ENCODE data around the gene AIM2. TPM values are rescaled to one million over a fixed set of nuclear protein-coding genes. Genes with fewer than 3 reads are reported as not detected.

Gene AIM2
- total RNA-seq, 1 experiment from 2014 or later, result not detected

- Histone ChIP-seq H3K4me1 (replicated peaks) (peaks cover 16% of the 10 kb centered on the region), H3K27ac (no peak overlapping the region), H3K36me3 (no peaks in the 10 kb centered on the region), H3K27me3 (replicated peaks) (no peaks in the 10 kb centered on the region), H3K9me3 (replicated peaks) (no peaks in the 10 kb centered on the region), H3K4me3 (no peak overlapping the region)
- DNase-seq (ENCODE audit: low read depth in 1 of 2, low spot score in 2 of 2), result no peak
These were observed 14.0 kb upstream of the AIM2 start for GRCh38 chr1:159090286-159091179.

- Histone ChIP-seq H3K4me1 (replicated peaks) (peaks cover 16% of the 10 kb centered on the region), H3K36me3 (no peaks in the 10 kb centered on the region), H3K9me3 (replicated peaks) (no peaks in the 10 kb centered on the region), H3K27me3 (replicated peaks) (no peaks in the 10 kb centered on the region), H3K4me3 (no peak overlapping the region), H3K27ac (no peak overlapping the region)
- no peak for DNase-seq (ENCODE audit: low read depth in 1 of 2, low spot score in 2 of 2)
These were observed 12.7 kb upstream of the AIM2 start for GRCh38 chr1:159089184-159089791.

GRCh38 chr1:159088546-159089183 is 12.1 kb upstream of the AIM2 start:
- Histone ChIP-seq H3K4me1 (replicated peaks) (peaks cover 16% of the 10 kb centered on the region), H3K27ac (no peak overlapping the region), H3K27me3 (replicated peaks) (no peaks in the 10 kb centered on the region), H3K4me3 (no peak overlapping the region), H3K36me3 (no peaks in the 10 kb centered on the region), H3K9me3 (replicated peaks) (no peaks in the 10 kb centered on the region)
- no peak for DNase-seq (ENCODE audit: low read depth in 1 of 2, low spot score in 2 of 2)

GRCh38 chr1:159088050-159088449 is 11.5 kb upstream of the AIM2 start:
- Histone ChIP-seq H3K4me3 (no peak overlapping the region), H3K36me3 (no peaks in the 10 kb centered on the region), H3K27me3 (replicated peaks) (no peaks in the 10 kb centered on the region; the same call in 1 of the 2 replicates), H3K4me1 (replicated peaks) (peaks cover 16% of the 10 kb centered on the region), H3K9me3 (replicated peaks) (no peaks in the 10 kb centered on the region), H3K27ac (no peak overlapping the region)
- no peak for DNase-seq (ENCODE audit: low read depth in 1 of 2, low spot score in 2 of 2)

GRCh38 chr1:159084867-159085266 is 8.3 kb upstream of the AIM2 start:
- H3K9me3 ChIP-seq (replicated peaks), result no peaks in the 10 kb centered on the region
- DNase-seq (ENCODE audit: low read depth in 1 of 2, low spot score in 2 of 2), result no peak
- no peak overlapping the region for H3K4me3 ChIP-seq
- H3K27ac ChIP-seq, result no peak overlapping the region
- no peaks in the 10 kb centered on the region for H3K36me3 ChIP-seq
- peaks cover 10% of the 10 kb centered on the region; the same call in 1 of the 2 replicates for H3K27me3 ChIP-seq (replicated peaks)
- H3K4me1 ChIP-seq (replicated peaks), result 0 out of 2 replicates have a peak, but pooled peaks cover 3% of the 10 kb centered on the region

DNA sequence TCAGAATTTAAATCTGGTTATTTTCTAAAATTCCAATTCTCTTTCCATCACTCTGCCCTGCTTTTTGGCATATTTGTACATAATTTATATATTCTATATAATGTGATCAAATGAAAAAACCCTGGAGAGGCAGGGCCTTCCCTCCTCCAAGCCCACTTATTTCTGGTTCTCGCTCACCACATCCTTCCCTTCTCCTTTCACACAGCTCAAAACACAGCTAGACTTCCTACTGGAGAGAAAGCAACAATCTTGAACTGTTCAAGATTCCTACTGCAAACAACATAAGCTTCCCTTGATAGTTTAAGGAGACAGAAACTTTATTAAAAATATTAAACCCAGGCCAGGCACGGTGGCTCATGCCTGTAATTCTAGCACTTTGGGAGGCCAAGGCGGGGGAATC is 7.6 kb upstream of the AIM2 start:
- DNase-seq (ENCODE audit: low read depth in 1 of 2, low spot score in 2 of 2), result no peak
- Histone ChIP-seq H3K4me1 (replicated peaks) (0 out of 2 replicates have a peak, but pooled peaks cover 3% of the 10 kb centered on the region), H3K4me3 (no peak overlapping the region), H3K27ac (no peak overlapping the region), H3K27me3 (replicated peaks) (peaks cover 10% of the 10 kb centered on the region; the same call in 1 of the 2 replicates), H3K36me3 (no peaks in the 10 kb centered on the region), H3K9me3 (replicated peaks) (no peaks in the 10 kb centered on the region)

- H3K9me3 ChIP-seq (replicated peaks), result no peaks in the 10 kb centered on the region
- no peak overlapping the region for H3K27ac ChIP-seq
- H3K36me3 ChIP-seq, result no peaks in the 10 kb centered on the region
- H3K4me1 ChIP-seq (replicated peaks), result 0 out of 2 replicates have a peak, but pooled peaks cover 1% of the 10 kb centered on the region
- no peak overlapping the region for H3K4me3 ChIP-seq
- H3K27me3 ChIP-seq (replicated peaks), result peaks cover 13% of the 10 kb centered on the region
- no peak for DNase-seq (ENCODE audit: low read depth in 1 of 2, low spot score in 2 of 2)
These were observed 6.4 kb upstream of the AIM2 start for GRCh38 chr1:159083013-159083412.

DNA sequence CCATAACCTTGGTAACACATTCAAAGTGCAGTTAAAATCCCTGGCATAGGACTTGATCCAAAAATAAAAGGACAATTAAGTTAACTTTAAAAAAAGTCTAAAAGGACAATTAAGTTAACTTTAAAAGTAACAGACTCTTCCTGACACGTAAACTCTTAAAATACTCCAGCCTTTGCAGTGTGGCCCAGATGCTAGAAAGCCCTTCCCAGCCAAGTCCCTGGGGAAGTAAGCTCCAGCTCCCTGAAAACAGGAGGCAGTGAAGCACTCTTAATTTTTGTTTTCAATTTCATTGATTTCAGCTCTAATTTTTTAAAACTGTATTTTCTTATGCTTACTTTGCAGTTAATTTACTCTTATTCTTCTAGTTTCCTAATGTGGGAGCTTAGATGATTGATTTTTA is 5.1 kb upstream of the AIM2 start:
- H3K4me3 ChIP-seq, result no peak overlapping the region
- peaks cover 13% of the 10 kb centered on the region for H3K27me3 ChIP-seq (replicated peaks)
- H3K4me1 ChIP-seq (replicated peaks), result 0 out of 2 replicates have a peak, but pooled peaks cover 3% of the 10 kb centered on the region
- no peak for DNase-seq (ENCODE audit: low read depth in 1 of 2, low spot score in 2 of 2)
- H3K27ac ChIP-seq, result no peak overlapping the region
- H3K9me3 ChIP-seq (replicated peaks), result no peaks in the 10 kb centered on the region
- H3K36me3 ChIP-seq, result no peaks in the 10 kb centered on the region

- Histone ChIP-seq H3K4me3 (no peak overlapping the region), H3K4me1 (replicated peaks) (0 out of 2 replicates have a peak, but pooled peaks cover 3% of the 10 kb centered on the region), H3K9me3 (replicated peaks) (no peaks in the 10 kb centered on the region), H3K36me3 (no peaks in the 10 kb centered on the region), H3K27ac (no peak overlapping the region), H3K27me3 (replicated peaks) (peaks cover 13% of the 10 kb centered on the region)
- DNase-seq (ENCODE audit: low read depth in 1 of 2, low spot score in 2 of 2), result no peak
These were observed 3.0 kb upstream of the AIM2 start for GRCh38 chr1:159079525-159079924.

DNA sequence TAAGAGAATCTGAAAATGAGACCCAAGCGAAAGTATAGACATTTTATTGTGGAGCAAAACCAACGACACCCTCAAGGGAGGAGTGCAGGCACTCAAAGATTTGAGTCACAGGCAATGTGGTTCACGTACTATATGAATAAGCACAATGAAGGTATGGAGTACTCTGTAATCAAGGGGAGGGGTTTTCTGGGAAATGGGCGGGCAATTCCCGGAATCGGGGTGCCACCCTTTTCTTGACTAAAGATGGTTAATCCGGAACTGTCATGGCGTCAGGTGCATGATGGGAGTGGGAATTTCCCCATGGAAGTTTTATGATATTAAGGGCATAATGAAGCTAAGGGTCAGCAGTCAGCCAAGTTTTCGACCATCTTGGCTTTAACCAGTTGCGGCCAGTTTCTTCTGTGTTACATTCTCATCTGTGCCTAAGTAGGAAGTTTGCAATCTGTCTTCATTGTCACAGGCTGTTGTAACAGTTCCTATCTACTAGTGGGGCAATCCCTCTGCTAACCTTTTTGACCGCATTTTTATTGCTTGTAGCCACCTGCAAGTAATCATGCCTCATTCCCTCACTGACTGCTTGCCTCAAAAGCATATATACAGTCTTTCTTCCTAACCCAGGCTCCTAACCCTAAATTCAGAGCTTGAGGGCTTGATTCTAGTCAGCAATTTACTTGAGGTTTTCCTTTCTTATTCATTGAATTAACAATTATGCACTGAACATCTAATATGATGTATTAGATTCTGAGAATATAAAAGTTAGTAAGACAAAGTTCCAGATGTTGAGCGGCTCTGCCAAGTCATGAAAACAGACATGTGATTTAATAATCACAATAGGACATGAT is 775 bp upstream of the AIM2 start:
- no peaks in the 10 kb centered on the region for H3K36me3 ChIP-seq
- DNase-seq (ENCODE audit: low read depth in 1 of 2, low spot score in 2 of 2), result no peak
- 0 out of 2 replicates have a peak, but pooled peaks cover 3% of the 10 kb centered on the region for H3K4me1 ChIP-seq (replicated peaks)
- peaks cover 13% of the 10 kb centered on the region for H3K27me3 ChIP-seq (replicated peaks)
- H3K9me3 ChIP-seq (replicated peaks), result no peaks in the 10 kb centered on the region
- H3K4me3 ChIP-seq, result no peak overlapping the region
- H3K27ac ChIP-seq, result no peak overlapping the region

DNA sequence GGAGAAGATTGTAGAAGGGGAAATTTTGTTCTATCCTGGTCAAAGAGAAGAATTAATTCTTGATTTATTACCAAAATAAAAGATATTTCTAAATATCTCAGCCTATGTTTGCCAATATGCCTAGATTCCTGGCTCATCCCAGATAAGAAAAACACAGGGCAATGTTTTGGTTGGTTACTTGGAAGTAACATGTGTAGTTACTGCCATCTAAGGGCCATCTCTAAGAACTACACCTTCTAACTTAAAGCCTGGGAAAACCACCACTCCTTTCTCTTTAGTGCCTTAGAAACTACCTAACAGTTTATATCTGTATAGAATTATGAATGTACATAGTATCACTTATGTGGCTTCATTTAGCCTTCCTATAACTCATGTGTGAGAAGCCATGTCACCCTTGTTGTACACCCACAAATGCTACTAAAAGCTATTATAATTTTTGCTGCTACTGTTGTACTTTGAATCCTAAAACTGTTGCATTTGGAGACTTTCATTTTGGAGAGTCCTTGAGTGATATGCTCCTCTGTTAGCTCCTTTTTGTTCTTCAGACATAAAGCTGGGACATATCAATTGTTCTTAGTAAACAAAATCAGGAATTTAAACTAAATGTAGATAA is 4.5 kb downstream of the AIM2 start:
- peak in 1 of 2 experiments; percentile 22 for DNase-seq (ENCODE audit: low read depth in 1 of 2, low spot score in 2 of 2)
- Histone ChIP-seq H3K4me1 (replicated peaks) (0 out of 2 replicates have a peak, but pooled peaks cover 3% of the 10 kb centered on the region), H3K4me3 (no peak overlapping the region), H3K27ac (no peak overlapping the region), H3K36me3 (no peaks in the 10 kb centered on the region), H3K9me3 (replicated peaks) (no peaks in the 10 kb centered on the region), H3K27me3 (replicated peaks) (no peaks in the 10 kb centered on the region)

DNA sequence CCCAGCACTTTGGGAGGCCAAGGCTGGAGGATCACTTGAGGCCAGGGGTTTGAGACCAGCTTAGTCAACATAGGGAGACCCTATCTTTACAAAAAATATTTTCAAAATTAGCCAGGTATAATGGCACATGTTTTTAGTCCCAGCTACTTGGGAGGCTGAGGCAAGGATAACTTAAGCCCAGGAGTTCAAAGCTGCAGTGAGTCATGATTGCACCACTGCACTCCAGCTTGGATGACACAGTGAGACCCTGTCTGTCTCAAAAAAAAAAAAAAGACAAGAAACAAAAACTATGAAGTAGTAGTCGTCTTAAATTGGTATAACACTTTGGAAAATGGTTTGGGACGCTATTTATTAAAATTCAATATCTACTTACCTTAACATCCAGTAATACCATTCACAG is 7.7 kb downstream of the AIM2 start:
- Histone ChIP-seq H3K27ac (no peak overlapping the region), H3K36me3 (no peaks in the 10 kb centered on the region), H3K9me3 (replicated peaks) (no peaks in the 10 kb centered on the region), H3K4me1 (replicated peaks) (no peaks in the 10 kb centered on the region), H3K4me3 (no peak overlapping the region), H3K27me3 (replicated peaks) (no peaks in the 10 kb centered on the region)
- DNase-seq (ENCODE audit: low read depth in 1 of 2, low spot score in 2 of 2), result no peak
